Glutamatergic neuron (in vitro differentiated cells): ENCODE data around the gene SMIM33. TPM values are rescaled to one million over a fixed set of nuclear protein-coding genes. Genes with fewer than 3 reads are reported as not detected.
"Not testable (repeated sequence)": the region's sequence is repeated elsewhere in the genome, so short reads cannot be mapped to it uniquely, and the experiment has no call there.

Experiments used
- DNase-seq: peaks from one replicate; pipeline ENCODE4 v3.0.0; 2022
- H3K27ac Mint-ChIP-seq: one replicate; pipeline ENCODE4 v1.8.0; 2020; ENCODE audit warnings: mild to moderate bottlenecking, mixed read lengths, inconsistent platforms; ENCODE audit not compliant: unreplicated experiment
- H3K27me3 Mint-ChIP-seq: one replicate; pipeline ENCODE4 v1.8.0; 2020; ENCODE audit warnings: mild to moderate bottlenecking, moderate library complexity, mixed read lengths, inconsistent platforms; ENCODE audit not compliant: unreplicated experiment
- H3K36me3 Mint-ChIP-seq: one replicate; pipeline ENCODE4 v1.8.0; 2020; ENCODE audit warnings: mild to moderate bottlenecking, mixed read lengths, inconsistent platforms; ENCODE audit not compliant: unreplicated experiment
- H3K4me1 Mint-ChIP-seq: one replicate; pipeline ENCODE4 v1.8.0; 2020; ENCODE audit warnings: mild to moderate bottlenecking, low read depth, mixed read lengths, inconsistent platforms; ENCODE audit not compliant: unreplicated experiment
- H3K4me3 Mint-ChIP-seq: one replicate; pipeline ENCODE4 v1.8.0; 2020; ENCODE audit warnings: mild to moderate bottlenecking, mixed read lengths, inconsistent platforms; ENCODE audit not compliant: unreplicated experiment
- H3K9me3 Mint-ChIP-seq: one replicate; pipeline ENCODE4 v1.8.0; 2020; ENCODE audit warnings: mild to moderate bottlenecking, moderate library complexity, mixed read lengths, inconsistent platforms; ENCODE audit not compliant: unreplicated experiment
- total RNA-seq: library from RNA; stranded (reverse); fragmentation: NEBNext Ultra II Directional; extraction: Animal tissue kit (Norgen Biotek cat#: 25700); gene quantifications from one replicate; pipeline ENCODE4 v1.2.1, GENCODE V29; 2021; ENCODE audit not compliant: unreplicated experiment
- TF ChIP-seq, protein P1 (sequence below): fragments of 200-600 bp; sonication (generic); IDR thresholded peaks from one replicate; pipeline ENCODE4 v1.5.0; 2021; ENCODE audit not compliant: partially characterized antibody, unreplicated experiment

The SMIM33 gene
- total RNA-seq, 1 donor from 2014 or later: not detected

DNA sequence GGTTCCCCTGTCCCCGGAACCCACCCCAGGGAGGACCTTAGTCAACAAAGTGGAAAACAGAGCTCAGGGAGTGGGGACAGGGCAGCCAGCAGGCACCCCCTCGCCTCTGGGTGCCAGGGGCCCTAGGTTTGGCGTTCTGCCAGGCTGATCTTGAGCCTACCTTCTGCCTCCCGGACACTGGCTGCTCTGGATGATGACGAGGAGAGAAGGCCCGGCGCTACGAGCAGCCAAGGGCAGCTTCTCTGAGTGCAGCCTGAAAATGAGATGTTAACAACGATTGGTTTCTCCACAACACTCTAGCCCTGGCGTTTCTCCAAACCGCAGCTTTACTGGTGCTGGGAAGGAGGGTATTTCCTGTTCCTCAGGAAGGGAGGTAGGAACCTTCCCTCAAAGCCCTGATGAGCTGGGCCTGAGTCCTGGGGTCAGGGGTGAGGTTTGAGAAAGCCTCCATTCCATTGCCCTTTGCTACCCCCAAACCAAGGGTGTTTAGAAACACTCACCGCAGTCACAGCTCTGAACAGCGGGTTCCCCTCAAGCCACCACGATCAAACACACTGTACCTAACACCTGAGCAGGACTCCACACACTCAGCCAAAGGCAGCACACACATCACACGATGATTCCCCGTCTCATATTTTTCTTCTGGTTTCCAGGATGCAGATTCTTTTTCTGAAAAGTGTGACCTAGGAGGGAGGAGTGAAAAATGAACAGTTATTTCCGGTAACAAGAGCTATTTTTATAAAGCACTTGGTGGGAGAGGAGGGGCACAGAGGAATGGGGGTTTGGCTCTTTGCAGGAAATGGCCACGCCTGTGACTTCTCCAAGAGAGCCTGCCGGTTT lies 11.5 kb downstream of the SMIM33 start, which contains the start of gene STING1:
Gene STING1 (minus strand): TSS at position 709 of the 840 bp plus-strand sequence. CDS start 1,054 bp downstream, outside the sequence.
- H3K4me3 Mint-ChIP-seq: no peak within 1 kb of the TSS
- peaks cover 4% of the 10 kb centered on the region for H3K27me3 Mint-ChIP-seq
- peaks cover 4% of the 10 kb centered on the region for H3K4me1 Mint-ChIP-seq
- TF ChIP-seq, protein P1, sequence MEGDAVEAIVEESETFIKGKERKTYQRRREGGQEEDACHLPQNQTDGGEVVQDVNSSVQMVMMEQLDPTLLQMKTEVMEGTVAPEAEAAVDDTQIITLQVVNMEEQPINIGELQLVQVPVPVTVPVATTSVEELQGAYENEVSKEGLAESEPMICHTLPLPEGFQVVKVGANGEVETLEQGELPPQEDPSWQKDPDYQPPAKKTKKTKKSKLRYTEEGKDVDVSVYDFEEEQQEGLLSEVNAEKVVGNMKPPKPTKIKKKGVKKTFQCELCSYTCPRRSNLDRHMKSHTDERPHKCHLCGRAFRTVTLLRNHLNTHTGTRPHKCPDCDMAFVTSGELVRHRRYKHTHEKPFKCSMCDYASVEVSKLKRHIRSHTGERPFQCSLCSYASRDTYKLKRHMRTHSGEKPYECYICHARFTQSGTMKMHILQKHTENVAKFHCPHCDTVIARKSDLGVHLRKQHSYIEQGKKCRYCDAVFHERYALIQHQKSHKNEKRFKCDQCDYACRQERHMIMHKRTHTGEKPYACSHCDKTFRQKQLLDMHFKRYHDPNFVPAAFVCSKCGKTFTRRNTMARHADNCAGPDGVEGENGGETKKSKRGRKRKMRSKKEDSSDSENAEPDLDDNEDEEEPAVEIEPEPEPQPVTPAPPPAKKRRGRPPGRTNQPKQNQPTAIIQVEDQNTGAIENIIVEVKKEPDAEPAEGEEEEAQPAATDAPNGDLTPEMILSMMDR: no peak
- DNase-seq: no peak
- H3K9me3 Mint-ChIP-seq: peaks cover 1% of the 10 kb centered on the region
- no peak within 1 kb of the TSS for H3K27ac Mint-ChIP-seq
- H3K36me3 Mint-ChIP-seq: no peaks in the 10 kb centered on the region

DNA sequence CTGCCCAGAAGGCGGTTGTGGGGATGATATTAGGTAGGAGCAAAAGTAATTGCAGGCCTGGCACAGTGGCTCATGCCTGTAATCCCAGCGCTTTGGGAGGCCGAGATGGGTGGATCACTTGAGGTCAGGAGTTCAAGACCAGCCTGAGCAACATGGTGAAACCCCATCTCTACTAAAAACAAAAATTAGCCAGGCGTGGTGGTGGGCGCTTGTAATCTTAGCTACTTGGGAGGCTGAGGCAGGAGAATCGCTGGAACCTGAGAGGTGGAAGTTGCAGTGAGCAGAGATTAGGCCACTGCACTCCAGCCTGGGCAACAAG lies 12.0 kb downstream of the SMIM33 start:
- H3K4me3 Mint-ChIP-seq, H3K27ac Mint-ChIP-seq, H3K4me1 Mint-ChIP-seq, DNase-seq, H3K36me3 Mint-ChIP-seq, H3K27me3 Mint-ChIP-seq, H3K9me3 Mint-ChIP-seq: not testable (repeated sequence)

DNA sequence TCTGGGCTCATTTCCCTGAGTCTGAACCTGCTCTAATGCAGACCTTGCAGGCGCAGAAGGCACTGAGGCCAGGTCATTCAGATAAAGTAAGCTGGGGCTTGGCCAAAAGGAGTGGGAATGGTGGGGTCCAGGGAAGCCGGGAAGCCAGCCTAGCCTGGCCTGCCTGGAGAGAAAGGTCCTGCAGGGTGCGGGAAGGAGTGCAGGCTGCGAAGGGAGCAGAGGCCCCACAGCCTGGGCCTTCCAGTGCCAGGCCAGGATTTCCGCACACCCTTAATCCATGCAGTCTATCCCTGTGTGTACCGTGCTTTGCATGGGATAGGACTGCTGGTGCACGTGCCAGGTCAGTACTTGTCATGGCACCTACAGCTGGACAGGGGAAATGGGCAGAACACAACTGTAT lies 15.4 kb downstream of the SMIM33 start:
- TF ChIP-seq, protein P1: no peak
- Mint-ChIP-seq H3K4me1 (peaks cover 3% of the 10 kb centered on the region), H3K27me3 (peaks cover 8% of the 10 kb centered on the region), H3K27ac (no peak overlapping the region), H3K36me3 (no peaks in the 10 kb centered on the region), H3K9me3 (peaks cover 2% of the 10 kb centered on the region), H3K4me3 (no peak overlapping the region)
- DNase-seq: peak; percentile 43

DNA sequence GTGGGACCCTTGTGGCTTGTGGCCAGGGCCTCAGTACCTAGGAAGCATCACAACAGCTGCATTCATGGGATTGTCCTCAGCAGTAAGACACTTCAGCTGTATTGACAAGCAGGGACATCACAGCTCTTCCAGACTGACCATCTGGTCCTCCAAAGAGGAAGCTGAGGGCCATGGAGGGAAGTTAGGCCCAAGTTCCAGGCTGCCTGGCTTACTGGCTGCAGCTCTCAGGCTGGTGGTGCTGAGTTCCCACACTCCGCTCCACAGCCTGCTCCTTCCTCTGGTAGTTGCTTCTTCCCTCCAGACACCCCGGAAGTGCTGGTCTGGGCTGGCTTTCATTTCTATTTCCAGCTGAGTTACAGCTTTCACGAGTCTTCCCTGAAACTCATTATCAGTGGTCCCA lies 17.5 kb downstream of the SMIM33 start:
- H3K36me3 Mint-ChIP-seq: no peaks in the 10 kb centered on the region
- H3K4me3 Mint-ChIP-seq: no peak overlapping the region
- H3K27me3 Mint-ChIP-seq: peaks cover 8% of the 10 kb centered on the region
- peaks cover 3% of the 10 kb centered on the region for H3K9me3 Mint-ChIP-seq
- TF ChIP-seq, protein P1: no peak
- peaks cover 3% of the 10 kb centered on the region for H3K4me1 Mint-ChIP-seq
- no peak overlapping the region for H3K27ac Mint-ChIP-seq
- no peak for DNase-seq

DNA sequence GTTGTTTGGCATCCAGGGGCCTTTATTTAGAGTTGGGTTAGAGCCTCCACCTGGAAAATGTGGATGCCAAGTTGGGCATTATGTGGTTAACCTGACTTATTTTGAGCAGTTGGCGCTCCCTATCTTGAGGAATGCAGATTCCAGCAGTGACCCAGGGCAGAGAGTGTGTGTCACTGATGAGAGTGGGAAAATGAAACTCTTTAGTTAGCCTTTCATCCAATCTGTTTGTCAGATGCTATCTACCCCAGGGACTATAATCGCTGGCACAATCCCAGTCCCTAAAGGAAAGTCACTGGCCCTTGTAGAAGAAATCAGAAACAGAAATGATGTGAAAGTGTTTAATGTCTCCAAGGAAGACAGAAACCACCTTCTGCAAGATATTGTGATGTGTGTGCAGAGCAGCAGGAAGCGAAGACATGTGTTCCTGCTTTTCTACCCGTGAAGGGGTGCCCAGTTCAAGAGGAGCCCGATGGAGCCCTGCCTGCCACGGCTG lies 21.9 kb downstream of the SMIM33 start:
- H3K4me1 Mint-ChIP-seq: no peaks in the 10 kb centered on the region
- H3K4me3 Mint-ChIP-seq: no peak overlapping the region
- TF ChIP-seq, protein P1: no peak
- peaks cover 3% of the 10 kb centered on the region for H3K9me3 Mint-ChIP-seq
- H3K27me3 Mint-ChIP-seq: peaks cover 4% of the 10 kb centered on the region
- H3K27ac Mint-ChIP-seq: no peak overlapping the region
- H3K36me3 Mint-ChIP-seq: no peaks in the 10 kb centered on the region
- DNase-seq: no peak
